CD1c-positive myeloid dendritic cell (primary cell): Measurements from ENCODE around the gene MAP2K3.
"Not testable (repeated sequence)": the region's sequence is repeated elsewhere in the genome, so short reads cannot be mapped to it uniquely, and the experiment has no call there.

Experiments
- DNase-seq: peaks from one replicate; pipeline ENCODE4 v3.0.0-alpha.2; 2016; ENCODE audit errors: extremely low spot score

MAP2K3 gene

DNA sequence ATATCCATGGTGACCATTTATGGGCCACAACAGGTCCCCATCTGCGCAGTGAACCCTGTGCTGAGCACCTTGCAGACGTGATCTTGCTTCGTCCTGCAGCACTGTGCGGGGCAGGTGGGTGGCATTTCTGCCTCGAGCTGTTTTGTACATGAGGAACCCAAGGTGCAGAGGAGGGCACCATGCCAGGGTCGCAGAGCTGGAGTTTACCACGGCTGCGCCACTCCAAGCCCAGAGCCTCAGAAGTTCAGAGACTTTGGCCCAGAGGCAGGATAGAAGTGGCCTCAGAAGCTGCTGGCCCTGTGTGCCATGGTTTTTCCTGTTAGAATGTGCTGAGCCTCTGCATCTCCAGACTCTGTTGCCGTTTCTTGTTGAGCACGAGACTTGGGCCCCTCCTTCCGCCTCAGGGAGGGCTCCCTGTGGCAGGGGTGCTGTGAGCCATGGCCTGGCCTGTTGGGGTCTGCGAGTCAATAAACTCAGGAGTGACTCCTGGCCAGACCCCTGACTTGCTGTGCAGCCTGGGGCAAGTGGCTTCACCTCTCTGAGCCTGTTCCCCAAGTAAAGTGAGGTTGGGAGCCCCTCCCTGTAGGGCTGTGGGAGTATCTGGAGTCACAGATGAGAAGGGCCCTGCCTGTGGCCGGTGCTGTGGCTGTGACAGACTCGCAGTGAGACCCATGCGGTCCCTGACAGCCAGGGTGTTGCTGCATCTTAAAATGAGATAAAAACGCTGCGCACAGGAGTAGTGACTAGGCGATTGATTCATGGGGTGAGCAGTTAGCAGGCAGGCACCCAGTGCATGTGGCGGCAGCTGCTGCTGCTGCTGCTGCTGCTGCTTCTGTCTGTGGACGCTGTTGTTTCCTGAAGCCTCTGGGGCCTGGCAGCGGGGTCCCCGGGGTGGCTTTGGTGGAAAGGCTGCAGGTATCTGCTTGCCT is 11.8 kb downstream of the MAP2K3 start:
- no peak for DNase-seq

DNA sequence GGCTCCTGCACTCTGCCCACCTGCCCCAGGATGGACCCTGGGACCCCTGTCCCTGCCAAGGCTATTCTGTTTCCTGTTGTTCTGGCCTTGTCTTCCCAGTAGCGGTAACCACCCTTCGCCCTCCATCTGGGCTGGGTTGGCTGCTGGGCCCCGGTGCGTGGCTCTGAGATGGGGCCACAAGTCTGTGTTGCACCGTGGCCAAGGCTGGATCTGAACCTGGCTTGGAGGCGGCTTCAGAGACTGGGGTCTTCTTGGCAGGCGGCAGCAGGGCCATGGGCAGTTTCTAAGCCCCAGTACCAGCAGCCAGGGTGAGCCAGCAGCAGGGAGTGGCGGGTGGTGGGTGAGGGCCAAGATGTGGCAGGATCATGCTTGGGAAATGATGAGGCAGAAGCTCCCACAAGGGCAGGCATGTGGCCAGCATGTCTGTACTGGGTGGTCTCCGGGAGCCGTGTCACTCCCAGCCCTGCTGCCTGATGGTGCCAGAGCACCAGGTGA is 12.6 kb downstream of the MAP2K3 start:
- no peak for DNase-seq

DNA sequence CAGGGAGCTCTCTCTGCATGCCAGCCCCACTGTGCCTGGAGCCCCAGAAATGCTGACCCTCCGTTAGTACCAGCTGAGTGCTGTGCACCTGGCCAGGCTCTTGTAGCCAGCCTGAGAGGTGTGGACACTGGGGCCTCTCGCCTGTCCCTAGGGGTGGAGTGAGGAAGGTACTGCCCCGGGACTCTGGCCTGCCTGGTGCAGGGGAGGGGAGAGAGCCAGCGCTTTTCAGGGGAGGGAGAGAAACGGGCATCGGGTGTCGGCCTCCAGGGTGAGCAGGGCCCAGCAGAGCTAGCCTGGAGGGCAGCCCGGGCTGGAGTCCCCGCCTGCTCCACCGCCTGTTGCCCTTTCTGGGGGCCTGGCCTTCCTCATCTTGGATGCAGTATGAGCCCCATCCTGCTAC is 13.1 kb downstream of the MAP2K3 start:
- no peak for DNase-seq

DNA sequence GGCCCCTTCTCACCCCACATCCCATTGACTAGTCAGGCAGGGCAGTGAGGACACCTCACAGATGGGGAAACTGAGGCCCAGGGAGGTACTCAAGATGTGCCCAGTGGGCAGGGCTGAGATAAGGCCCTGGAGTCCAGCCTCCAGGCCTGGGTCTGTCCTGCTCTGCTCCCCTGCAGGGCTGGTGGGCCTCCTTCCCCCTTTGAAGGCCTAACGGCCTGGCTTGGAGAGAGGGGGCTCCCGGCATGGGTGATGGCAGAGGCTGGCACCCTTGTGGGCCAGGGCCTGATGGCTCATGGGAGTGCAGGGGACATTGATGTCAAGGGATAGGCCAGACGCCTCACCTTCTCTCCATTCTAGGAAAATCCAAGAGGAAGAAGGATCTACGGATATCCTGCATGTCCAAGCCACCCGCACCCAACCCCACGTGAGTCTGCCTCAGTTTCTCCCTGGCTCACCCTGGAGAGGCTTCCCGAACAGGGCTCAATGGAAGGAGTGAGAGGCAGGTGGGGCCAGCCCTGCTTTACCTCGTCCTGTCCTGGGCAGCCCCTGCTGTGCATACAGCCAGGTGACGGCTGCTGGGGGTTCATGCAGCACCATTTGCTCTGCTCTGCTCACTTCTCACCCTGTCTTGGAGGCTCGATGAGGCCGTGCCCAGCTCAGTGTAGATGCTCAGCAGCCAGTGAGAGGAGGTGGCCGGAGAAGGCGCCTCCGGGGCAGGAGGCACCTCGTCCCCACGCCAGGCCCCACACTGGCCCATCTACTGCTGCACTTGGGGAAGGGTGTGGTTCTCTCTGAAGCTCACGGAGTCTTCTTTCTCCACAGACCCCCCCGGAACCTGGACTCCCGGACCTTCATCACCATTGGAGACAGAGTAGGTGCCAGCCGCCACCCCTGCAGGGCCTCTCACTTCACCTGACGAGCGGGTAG is 13.8 kb downstream of the MAP2K3 start:
- no peak for DNase-seq

DNA sequence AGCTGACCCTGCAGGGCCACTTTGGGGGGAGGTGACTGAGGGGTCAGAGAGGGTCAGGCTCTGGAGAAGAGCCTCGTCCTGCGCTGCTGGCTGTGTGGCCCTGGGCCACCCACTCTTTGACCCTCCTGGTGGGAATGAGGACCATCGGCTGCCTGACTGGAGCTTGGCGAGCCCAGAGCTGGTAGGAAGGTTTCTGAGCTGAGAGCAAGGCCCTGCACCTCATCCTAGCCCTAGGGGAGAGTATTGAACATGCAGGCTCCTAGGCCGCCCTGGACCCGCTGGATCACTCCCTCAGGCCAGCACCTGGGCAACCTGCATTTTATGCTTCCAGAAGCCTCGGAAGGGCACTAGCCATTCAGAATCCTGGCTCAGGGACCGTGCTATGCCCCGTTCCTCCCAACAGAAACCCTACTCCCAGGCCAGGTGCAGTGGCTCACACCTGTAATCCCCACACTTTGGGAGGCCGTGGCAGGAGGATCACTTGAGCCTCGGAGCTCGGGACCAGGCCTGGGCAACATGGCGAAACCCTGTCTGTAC is 14.5 kb downstream of the MAP2K3 start:
- DNase-seq, result no peak

DNA sequence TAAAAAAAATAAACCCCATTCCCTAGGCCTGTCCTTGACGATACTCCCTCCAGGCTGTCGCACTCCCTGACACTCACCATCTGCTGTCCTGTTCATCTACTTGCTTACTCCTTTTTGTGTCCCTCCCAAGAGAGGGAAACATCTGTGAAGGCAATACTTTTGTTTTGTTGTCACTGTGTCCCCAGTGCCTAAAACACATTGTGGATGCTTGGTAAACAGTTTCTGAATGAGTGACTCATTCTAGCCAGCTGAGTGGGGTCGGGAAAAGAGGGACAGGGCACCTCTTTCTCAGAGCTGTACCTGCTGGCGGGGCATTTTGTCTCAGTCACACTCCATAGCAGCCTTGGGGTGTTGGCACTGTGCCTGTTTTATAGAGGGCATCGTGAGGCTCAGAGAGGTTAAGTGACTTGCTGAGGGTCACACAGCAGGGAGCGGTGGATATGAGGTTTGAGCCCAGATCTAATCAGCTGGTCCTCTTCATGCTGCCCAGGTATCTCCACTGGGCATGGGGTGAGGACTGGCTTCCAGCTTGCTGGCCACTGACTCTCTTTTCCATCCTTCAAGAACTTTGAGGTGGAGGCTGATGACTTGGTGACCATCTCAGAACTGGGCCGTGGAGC is 15.6 kb downstream of the MAP2K3 start:
- DNase-seq, result no peak

DNA sequence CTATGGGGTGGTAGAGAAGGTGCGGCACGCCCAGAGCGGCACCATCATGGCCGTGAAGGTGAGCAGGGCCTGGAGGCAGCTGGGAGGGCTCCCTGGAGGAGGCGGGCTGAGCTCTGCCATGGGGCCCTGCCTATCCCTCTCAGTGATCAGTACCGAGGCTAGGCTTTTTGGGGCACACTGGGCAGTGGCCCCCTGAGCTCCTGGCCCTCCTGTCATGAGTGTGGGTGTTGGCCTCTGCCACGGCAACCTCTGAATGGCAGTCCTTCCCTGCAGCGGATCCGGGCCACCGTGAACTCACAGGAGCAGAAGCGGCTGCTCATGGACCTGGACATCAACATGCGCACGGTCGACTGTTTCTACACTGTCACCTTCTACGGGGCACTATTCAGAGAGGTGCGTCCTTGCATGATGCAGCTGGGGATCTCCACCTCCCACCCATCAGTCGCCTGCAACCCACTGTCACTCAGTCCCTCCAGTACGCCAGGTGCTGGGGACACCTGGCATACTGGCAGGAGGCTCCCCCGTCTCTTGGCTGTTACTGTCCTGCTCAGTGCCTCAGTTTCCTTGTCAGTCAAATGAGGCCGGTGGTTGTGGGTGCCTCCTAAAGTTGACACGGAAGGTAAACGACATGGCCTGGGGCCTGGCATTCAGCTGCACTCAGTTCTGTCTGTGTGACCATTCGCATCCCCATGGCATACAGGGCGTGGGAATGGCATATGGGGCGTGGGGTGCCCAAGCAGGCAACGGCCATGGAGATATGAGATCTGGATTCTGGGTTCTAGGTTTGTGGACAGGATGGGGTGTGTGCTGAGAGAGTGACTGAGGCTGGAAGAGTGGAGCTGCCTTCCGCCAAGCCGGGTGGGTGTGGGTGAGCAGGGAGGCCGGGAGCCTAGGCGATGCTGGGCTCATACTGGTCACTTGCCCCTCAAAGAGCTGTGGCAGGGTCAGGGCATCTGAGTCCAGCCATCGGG is 16.4 kb downstream of the MAP2K3 start:
- no peak for DNase-seq

DNA sequence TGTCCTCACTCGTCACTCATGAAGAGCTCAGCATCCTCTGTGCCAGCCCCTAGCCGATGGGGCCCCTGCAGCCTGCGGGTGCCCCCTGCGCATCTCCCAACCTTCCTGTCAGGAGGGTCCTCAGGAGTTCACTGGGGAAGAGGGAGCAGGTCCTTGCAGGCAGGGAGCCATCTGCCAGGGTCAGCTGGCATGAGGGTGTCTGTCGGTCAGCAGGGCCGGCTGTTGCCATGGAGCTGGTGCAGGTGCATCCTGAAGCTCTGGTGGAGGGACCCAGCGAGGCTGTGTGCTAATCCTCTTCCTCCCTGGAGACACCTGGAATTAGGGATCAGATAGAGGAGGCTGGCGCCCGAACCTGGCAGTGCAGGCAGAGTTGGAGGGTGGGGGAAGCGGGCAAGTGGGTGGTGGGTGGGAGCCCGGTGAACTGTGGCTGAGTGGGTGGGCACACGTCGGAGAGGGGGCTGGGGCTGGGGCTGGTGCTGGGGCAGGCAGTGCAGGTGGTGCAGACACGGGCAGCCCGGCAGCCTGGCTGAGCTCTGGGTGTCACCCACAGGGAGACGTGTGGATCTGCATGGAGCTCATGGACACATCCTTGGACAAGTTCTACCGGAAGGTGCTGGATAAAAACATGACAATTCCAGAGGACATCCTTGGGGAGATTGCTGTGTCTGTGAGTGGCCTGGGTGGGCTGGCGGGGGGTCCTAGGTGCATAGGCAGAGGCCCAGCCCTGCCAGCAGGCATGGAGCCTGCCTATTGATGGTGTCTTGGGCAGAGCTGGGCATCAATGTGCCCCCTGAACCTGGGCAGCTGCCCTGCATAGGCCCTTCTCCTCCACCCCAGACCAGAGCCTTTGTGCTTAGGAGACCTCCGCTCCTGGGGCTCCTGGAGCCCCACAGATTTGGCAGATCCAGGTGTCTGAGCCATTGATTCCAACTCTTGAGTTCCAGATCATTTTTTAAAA is 17.4 kb downstream of the MAP2K3 start:
- no peak for DNase-seq

DNA sequence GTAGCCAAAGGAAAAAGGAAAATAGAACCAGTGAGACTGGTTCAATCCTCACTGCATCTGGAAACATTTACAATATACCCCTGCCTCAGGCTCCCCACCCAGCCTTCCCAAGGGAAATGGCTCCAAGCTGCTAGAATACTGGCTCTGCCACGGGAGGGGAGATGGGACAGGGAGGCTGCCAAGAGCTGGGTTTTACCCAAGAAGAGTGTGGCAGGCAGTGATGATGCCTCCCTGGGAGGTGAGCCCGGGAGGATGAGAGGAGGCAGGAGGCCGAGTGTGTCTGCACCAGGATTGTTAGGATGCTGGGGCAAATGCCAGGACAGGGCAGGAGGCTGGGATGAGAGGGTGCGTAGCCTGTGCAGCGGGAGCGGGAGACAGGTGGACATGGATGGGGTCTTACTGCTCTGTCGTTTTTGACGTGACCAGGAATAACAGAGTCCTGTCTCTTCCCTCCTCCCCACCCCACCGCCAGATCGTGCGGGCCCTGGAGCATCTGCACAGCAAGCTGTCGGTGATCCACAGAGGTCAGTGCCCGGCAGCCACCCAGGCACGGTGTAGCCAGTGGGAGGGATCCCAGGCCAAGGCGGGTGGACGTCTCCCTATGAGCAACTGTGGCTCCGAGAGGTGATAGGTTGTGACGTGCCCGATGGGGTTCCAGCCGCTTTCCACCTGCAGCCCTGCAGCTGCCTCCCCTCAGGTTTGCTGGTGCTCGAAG is 18.4 kb downstream of the MAP2K3 start:
- no peak for DNase-seq

DNA sequence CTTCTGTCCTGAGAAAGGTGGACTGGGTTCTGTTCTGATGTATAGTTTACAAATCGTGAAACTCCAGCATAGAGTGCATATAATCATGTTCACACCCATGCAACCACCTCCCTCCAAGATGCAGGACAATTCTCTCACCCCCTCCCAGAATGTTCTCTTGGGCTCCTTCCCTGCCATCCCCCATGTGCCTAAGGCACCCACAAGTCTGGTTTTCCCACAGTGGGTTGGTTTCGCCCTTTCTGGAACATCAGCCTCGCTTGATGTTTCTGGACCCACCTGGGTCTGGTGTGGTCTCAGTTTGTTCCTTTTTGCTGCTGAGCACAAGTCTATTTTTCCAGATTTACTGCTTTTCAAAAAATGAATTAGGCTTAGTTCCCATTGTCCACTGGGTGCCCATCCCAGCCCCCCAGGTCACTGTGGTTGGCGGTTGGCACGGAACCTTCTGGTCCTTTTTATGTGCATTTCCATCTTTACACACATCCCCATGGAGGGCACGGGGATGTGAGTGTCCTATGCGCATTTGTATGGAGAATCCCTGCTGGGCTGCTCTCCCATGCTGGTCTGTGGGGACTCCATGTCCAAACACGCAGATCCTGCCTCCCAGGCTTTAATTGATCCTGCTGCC is 19.0 kb downstream of the MAP2K3 start:
- no peak for DNase-seq

DNA sequence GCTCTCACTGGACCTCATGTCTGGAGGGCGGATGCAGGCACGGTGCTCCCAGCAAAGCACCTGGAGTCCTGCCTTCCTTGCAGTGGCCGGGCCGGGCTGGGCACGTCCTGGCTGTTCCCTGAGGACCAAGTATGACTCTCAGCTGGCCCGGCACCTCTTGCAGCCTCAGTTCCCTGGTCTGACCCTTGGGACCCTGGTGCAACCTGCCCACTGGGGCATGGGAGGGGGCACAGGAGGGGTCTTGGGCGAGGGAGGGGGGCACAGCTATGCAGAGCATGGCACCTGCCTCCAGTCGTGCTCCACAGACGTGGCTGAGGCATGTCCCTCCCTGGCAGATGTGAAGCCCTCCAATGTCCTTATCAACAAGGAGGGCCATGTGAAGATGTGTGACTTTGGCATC is 19.6 kb downstream of the MAP2K3 start:
- no peak for DNase-seq

DNA sequence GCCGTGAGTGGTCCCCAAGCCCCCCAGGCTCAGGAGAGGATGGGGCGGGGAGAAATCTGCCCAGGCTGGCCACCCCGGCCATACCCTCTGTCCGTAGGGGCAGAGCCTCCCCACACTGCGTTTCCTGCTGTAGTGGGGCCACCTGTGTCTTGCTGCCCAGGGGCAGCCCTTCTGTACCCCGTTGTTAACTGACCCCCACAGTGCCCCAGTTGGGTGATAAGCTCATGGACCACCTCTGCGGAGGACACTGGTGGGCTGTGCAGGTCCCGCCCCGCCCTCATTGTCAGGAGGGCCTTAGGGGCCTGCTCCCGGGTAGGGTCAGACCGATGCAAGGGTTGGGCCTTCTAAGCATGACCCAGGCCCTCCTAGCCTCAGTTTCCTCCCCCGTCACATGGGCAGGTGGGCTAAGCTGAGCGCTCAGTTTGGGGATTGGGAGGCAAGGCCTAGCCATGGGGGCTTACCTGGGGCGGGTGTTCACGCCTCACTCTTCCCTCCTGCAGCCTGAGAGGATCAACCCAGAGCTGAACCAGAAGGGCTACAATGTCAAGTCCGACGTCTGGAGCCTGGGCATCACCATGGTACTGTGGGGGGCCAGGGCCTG is 20.1 kb downstream of the MAP2K3 start:
- not testable (repeated sequence) for DNase-seq

DNA sequence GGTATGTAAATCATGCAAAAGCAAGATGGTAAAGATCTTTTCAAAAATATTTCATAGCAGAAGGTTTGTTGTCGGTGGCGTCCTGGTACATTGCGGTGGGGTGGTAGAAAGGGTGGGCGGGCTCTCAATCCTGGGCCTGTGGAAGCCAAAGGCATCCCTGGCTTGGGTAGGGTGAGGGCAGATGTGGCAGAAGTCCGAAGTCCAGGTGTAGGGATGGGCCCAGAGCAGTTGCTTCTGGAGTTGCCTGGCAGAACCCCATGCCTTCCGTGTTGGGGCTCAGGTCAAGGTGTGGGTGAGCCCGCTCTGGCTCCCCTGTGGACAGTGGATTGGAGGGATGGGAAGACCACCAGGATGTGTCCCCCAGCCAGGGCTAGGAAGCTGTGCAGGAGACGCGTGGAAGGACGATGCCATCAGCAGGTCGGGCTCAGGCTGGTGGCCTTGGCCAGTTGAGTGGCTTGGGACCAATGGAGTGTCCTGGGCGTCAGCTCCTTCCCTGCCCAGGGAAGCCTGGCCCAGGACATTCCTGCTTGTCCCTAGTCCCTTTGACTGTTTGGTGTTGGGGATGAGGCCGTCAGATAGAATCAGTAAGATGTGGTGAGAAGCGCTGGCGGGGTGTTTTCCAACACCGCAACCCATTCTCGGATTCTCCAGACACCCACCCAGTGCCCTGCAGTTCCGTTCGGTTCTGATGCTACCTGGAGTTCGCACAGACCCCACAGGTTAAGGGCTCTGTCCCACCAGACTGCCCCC is 21.1 kb downstream of the MAP2K3 start:
- DNase-seq, result not testable (repeated sequence)

DNA sequence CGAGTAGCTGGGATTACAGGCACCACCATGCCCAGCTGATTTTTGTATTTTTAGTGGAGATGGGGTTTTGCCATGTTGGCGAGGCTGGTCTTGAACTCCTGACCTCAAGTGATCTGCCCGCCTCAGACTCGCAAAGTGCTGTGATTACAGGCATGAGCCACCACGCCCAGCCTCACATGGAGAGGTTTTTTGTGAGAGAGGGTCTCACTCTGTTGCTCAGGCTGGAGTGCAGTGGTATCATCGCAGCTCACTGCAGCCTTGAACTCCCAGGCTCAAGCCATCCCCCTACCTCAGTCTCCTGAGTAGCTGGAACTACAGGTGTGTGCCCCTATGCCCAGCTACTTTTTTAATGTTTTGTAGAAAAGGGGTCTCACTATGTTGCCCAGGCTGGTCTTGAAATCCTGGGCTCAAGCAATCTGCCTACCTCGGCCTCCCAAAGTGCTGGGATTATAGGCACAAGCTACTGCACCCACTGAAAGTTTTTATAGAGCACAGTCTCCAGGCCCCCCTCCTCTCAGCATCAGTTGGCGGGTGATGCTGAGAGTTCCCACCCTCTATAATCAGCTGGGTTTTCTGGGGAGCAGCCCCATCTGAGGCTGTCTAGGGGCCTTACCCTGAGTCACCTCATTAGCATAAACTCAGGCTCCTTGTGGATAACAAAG is 22.2 kb downstream of the MAP2K3 start:
- not testable (repeated sequence) for DNase-seq

DNA sequence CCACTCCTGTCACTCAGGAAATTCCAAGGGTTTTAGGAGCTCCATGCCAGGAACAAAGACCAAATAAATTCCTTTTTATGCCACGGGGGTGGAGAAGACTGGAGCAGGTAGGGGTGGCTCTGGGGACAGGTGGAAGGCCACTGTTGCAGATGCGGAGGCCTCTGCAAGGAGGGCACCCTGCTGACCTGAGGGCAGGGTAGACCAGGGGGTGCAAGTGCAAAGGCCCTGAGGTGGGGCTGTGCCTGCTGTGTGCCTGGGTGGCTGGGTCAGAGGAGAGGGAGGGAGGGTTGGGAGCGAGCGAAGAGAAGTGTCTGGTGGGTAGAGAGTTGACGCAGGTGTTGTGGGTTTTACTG is 22.7 kb downstream of the MAP2K3 start:
- not testable (repeated sequence) for DNase-seq

DNA sequence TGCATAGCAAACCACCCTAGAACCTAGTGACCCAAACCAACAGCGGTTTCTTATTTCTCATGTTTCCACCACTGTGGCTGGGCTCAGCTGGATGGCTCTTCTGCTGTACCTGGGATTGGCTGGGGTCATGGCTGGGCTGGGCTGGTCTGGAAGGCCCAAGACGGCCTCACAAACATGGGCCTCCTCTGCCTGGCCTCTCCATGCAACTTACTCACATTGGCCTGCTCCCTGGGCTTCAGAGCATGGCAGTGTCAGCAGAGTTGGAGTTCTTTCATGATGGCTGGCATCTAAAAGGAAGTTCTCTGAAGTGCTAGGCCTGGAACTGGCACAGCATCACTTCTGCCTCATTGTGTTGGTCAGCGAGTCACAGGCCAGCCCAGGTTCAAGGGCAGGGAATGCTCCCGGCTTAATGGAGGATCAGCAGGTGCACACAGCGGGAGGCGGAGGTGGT is 24.4 kb downstream of the MAP2K3 start:
- not testable (repeated sequence) for DNase-seq
